ENCODE measurements around the gene ZNF155.

Gene ZNF155

DNA sequence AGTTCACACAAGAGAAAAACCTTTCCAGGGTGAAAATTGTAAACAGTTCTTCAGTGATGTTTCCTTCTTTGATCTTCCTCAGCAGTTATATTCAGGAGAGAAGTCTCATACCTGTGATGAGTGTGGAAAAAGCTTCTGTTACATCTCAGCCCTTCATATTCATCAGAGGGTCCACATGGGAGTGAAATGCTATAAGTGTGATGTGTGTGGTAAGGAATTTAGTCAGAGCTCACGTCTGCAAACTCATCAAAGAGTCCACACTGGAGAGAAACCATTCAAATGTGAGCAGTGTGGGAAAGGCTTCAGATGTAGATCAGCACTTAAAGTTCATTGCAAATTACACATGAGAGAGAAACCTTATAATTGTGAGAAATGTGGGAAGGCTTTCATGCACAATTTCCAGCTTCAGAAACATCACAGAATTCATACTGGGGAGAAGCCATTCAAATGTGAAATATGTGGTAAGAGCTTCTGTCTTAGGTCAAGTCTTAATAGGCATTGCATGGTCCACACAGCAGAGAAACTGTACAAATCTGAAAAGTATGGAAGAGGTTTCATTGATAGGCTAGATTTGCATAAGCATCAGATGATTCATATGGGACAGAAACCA, 48.1 kb downstream of the ZNF155 start:
- no peak overlapping the region for H3K4me3 ChIP-seq (ENCODE audit: low read length)
- DNase-seq (ENCODE audit: low read depth): no peak

DNA sequence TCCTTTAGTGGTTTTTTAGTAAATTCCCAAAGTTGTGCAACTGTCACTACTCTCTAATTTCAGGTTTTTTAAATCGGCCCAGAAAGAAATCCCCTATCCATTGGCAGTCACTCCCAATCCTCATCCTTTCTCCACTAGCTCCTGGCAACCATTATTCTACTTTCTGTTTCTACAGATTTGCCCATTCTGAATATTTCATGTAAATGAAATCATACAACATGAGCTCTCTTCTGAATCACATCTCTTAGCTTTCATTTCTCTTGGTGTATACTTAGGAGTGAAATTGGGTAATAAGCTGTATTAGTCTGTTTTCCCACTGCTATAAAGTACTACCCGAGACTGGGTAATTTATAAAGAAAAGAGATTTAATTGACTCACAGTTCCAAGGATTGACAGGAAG, 58.2 kb downstream of the ZNF155 start:
- H3K4me3 ChIP-seq (ENCODE audit: low read length): no peak overlapping the region
- no peak for DNase-seq (ENCODE audit: low read depth)
- TF ChIP-seq, protein P1, sequence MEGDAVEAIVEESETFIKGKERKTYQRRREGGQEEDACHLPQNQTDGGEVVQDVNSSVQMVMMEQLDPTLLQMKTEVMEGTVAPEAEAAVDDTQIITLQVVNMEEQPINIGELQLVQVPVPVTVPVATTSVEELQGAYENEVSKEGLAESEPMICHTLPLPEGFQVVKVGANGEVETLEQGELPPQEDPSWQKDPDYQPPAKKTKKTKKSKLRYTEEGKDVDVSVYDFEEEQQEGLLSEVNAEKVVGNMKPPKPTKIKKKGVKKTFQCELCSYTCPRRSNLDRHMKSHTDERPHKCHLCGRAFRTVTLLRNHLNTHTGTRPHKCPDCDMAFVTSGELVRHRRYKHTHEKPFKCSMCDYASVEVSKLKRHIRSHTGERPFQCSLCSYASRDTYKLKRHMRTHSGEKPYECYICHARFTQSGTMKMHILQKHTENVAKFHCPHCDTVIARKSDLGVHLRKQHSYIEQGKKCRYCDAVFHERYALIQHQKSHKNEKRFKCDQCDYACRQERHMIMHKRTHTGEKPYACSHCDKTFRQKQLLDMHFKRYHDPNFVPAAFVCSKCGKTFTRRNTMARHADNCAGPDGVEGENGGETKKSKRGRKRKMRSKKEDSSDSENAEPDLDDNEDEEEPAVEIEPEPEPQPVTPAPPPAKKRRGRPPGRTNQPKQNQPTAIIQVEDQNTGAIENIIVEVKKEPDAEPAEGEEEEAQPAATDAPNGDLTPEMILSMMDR (conservative IDR thresholded peaks at IDR 0.05; ENCODE audit: low read length): no peak

More for the DNA sequence above, 48.1 kb downstream of the ZNF155 start:
- TF ChIP-seq, protein P1 (conservative IDR thresholded peaks at IDR 0.05; ENCODE audit: low read length): no peak
